Pancreas (tissue), 10 donors: ENCODE data around the gene LIPI. TPM values are rescaled to one million over a fixed set of nuclear protein-coding genes. Genes with fewer than 3 reads are reported as not detected.
"Not testable (repeated sequence)": the region's sequence is repeated elsewhere in the genome, so short reads cannot be mapped to it uniquely, and the experiment has no call there.

Experiments used
- ATAC-seq, 4 donors: fragments of 200-7000 bp; cut with Tn5 transposase; one replicate each; pipeline versions ENCODE4 v1.8.0 to v1.9.1; 2020; ENCODE audit warnings: mild to moderate bottlenecking in 4 of 4, moderate library complexity in 4 of 4
- DNase-seq, 6 donors: peaks; one replicate each; pipeline ENCODE4 v3.0.0-alpha.2; 2020
- FAIRE-seq: peaks from 2 replicates; lab custom pipeline; 2012; peaks lifted over from hg19 to GRCh38; lab: Jason Lieb, UNC
- H3K27ac ChIP-seq, 4 donors: fragments of 200-600 bp; sonication (generic); 1 replicate in 3 of 4; 2 replicates in 1 of 4; pipeline versions ENCODE4 v1.5.0 to v1.8.0; 2020
- H3K27me3 ChIP-seq, 4 donors: fragments of 200-600 bp; one replicate each; pipeline ENCODE4 v1.8.0; 2021
- H3K36me3 ChIP-seq, 3 donors: fragments of 200-600 bp; sonication (generic) in 1 of 3; one replicate each; pipeline versions ENCODE4 v1.5.0 to v1.8.0; 2020 to 2021
- H3K4me1 ChIP-seq, 3 donors: fragments of 200-600 bp; one replicate each; pipeline ENCODE4 v1.8.0; 2021
- H3K4me3 ChIP-seq, 4 donors: fragments of 200-600 bp; sonication (generic) in 2 of 4; one replicate each; pipeline versions ENCODE4 v1.5.0 to v1.8.0; 2020 to 2021
- H3K9me3 ChIP-seq, 4 donors: fragments of 200-600 bp; one replicate each; pipeline ENCODE4 v1.8.0; 2021
- CTCF ChIP-seq, 4 donors: fragments of 200-600 bp; sonication (generic) in 3 of 4; IDR thresholded peaks; one replicate each; pipeline versions ENCODE4 v1.5.0 to v1.8.0; 2021; ENCODE audit warnings: antibody characterized with exemption in 4 of 4
- WGBS, 2 donors: extraction: QIAGEN DNeasy Blood & Tissue Kit; methylation state at CpG; one replicate each; pipeline ENCODE4 v1.1.7; 2013; 5-methylcytosine and 5-hydroxymethylcytosine counted together
- intact Hi-C, 3 donors: fragments of 100-400 bp; cut with DNase I; formaldehyde crosslinking; loops; one replicate each; pipeline versions ENCODE4 v1.11.1 to v1.14.2; 2022
- polyA plus RNA-seq, 2 donors: library from polyadenylated mRNA; stranded (reverse); fragments of 200-250 nt; gene quantifications; one replicate each; pipeline ENCODE4 v1.2.3, GENCODE V29; 2013
- total RNA-seq, 6 donors: library from RNA; stranded (reverse); fragmentation: NEBNext Ultra II Directional in 4 of 6; extraction: Animal tissue kit (Norgen Biotek cat#: 25700) in 4 of 6; gene quantifications; one replicate each; pipeline versions ENCODE4 v1.2.1 to v1.2.4, GENCODE V29; 2021 to 2023
- donor health status: healthy with polysubstance abuse.
- donor health status: DM: no; HTN: no; CAD: no; lungs with moderate emphysema.
- donor health status: DM: no; HTN: no; CAD: no.
- donor health status: control.
- donor health status: control.
- donor health status: Bipolar disorder and iron deficiency.
- donor health status: DM: yes; HTN: yes; CAD: no.
- donor health status: DM: no; HTN: no; CAD: no.
- donor health status: DM: no; HTN: no; CAD: no.
- donor health status: DM: yes; HTN: yes; CAD: no.

LIPI gene
- total and polyA plus RNA-seq, 8 donors = not detected

- TF ChIP-seq CTCF (IDR thresholded peaks at IDR 0.05) = no peak
- Histone ChIP-seq H3K4me3 (no peak overlapping the region), H3K4me1 (no peaks in the 10 kb centered on the region), H3K27me3 (no peaks in the 10 kb centered on the region), H3K9me3 (no peaks in the 10 kb centered on the region), H3K36me3 (no peaks in the 10 kb centered on the region), H3K27ac (no peak overlapping the region)
- 71 to 89% methylated on average over 3 of the region's 3 CpGs for WGBS, 2 donors
- no peak for FAIRE-seq
- DNase-seq = peak in 2 of 6 donors; percentile 13 to 35
- intact Hi-C loops = no loop called here
- ATAC-seq = peak in 3 of 4 donors; percentile 50 to 86 (median 53)
These were observed 96.5 kb downstream of the LIPI start for GRCh38 chr21:14114251-14114650.

- intact Hi-C loops, FAIRE-seq, H3K4me3 ChIP-seq, DNase-seq, H3K27ac ChIP-seq, ATAC-seq, H3K4me1 ChIP-seq, H3K27me3 ChIP-seq, H3K36me3 ChIP-seq, H3K9me3 ChIP-seq: not testable (repeated sequence)
- 50 to 60% methylated on average over 4 of the region's 4 CpGs for WGBS, 2 donors
These were observed 106.2 kb downstream of the LIPI start for GRCh38 chr21:14104564-14104963.

- Histone ChIP-seq H3K27ac (no peak overlapping the region), H3K9me3 (no peaks in the 10 kb centered on the region), H3K4me3 (no peak overlapping the region), H3K27me3 (no peaks in the 10 kb centered on the region), H3K4me1 (no peaks in the 10 kb centered on the region), H3K36me3 (no peaks in the 10 kb centered on the region)
- WGBS, 2 donors = 16 to 17% methylated on average over 1 to 2 of the region's 2 CpGs
- TF ChIP-seq CTCF (IDR thresholded peaks at IDR 0.05) = no peak
- DNase-seq (no peak), ATAC-seq (no peak), FAIRE-seq (no peak)
- intact Hi-C loops = no loop called here
These were observed 111.2 kb downstream of the LIPI start for GRCh38 chr21:14099570-14099969.

- ATAC-seq (no peak), DNase-seq (no peak), FAIRE-seq (no peak)
- H3K36me3 ChIP-seq = no peaks in the 10 kb centered on the region
- no peak for TF ChIP-seq CTCF (IDR thresholded peaks at IDR 0.05)
- H3K4me1 ChIP-seq = no peaks in the 10 kb centered on the region
- no peaks in the 10 kb centered on the region for H3K27me3 ChIP-seq
- H3K27ac ChIP-seq = no peak overlapping the region
- H3K4me3 ChIP-seq = no peak overlapping the region
- H3K9me3 ChIP-seq = no peaks in the 10 kb centered on the region
- intact Hi-C loops = no loop called here
- WGBS, 2 donors = 72 to 99% methylated on average over 2 of the region's 2 CpGs
These were observed 112.8 kb downstream of the LIPI start for GRCh38 chr21:14097881-14098499.

GRCh38 chr21:14096577-14096976 lies 114.2 kb downstream of the LIPI start:
- ATAC-seq = no peak
- H3K27ac ChIP-seq = no peak overlapping the region
- FAIRE-seq = no peak
- WGBS, 2 donors = 69 to 95% methylated on average over 6 of the region's 6 CpGs
- H3K4me1 ChIP-seq = no peaks in the 10 kb centered on the region
- no peak for DNase-seq
- intact Hi-C loops = no loop called here
- H3K9me3 ChIP-seq = no peaks in the 10 kb centered on the region
- TF ChIP-seq CTCF (IDR thresholded peaks at IDR 0.05) = no peak
- no peak overlapping the region for H3K4me3 ChIP-seq
- H3K36me3 ChIP-seq = no peaks in the 10 kb centered on the region
- no peaks in the 10 kb centered on the region for H3K27me3 ChIP-seq
